ENCODE data around the gene BRD1.
"Not testable (repeated sequence)": the region's sequence is repeated elsewhere in the genome, so short reads cannot be mapped to it uniquely, and the experiment has no call there.

The BRD1 gene

GRCh38 chr22:49852898-49853894 is 25.5 kb upstream of the BRD1 start, which contains the start of gene ZBED4:
TSS of gene ZBED4 (plus strand) at chr22:49853844. CDS start at chr22:49883663, 29,819 bp downstream.
- peak; percentile 95 for DNase-seq

GRCh38 chr22:49852568-49852897 is 24.9 kb upstream of the BRD1 start:
- not testable (repeated sequence) for DNase-seq

- DNase-seq = no peak
These were observed 23.5 kb upstream of the BRD1 start for GRCh38 chr22:49850959-49851802.

- no peak for DNase-seq
These were observed 22.6 kb upstream of the BRD1 start for GRCh38 chr22:49850021-49850911.

- no peak for DNase-seq
These were observed 21.7 kb upstream of the BRD1 start for GRCh38 chr22:49849161-49850020.

GRCh38 chr22:49848690-49849160 is 21.1 kb upstream of the BRD1 start:
- no peak for DNase-seq

GRCh38 chr22:49847751-49848689 is 20.3 kb upstream of the BRD1 start:
- no peak for DNase-seq

GRCh38 chr22:49845666-49846459 is 18.2 kb upstream of the BRD1 start:
- no peak for DNase-seq

GRCh38 chr22:49845241-49845640 is 17.6 kb upstream of the BRD1 start:
- DNase-seq = no peak

GRCh38 chr22:49838771-49839717 is 11.4 kb upstream of the BRD1 start:
- peak; percentile 78 for DNase-seq

GRCh38 chr22:49833340-49834007 is 5.8 kb upstream of the BRD1 start:
- DNase-seq = no peak

GRCh38 chr22:49829044-49829853 is 1.6 kb upstream of the BRD1 start:
- DNase-seq = no peak

GRCh38 chr22:49828599-49828965 is 909 bp upstream of the BRD1 start:
- no peak for DNase-seq

- no peak for DNase-seq
These were observed 311 bp downstream of the BRD1 start for GRCh38 chr22:49827271-49827852.

- DNase-seq = peak; percentile 23
These were observed 936 bp downstream of the BRD1 start for GRCh38 chr22:49826603-49827270.

All from effector CD8-positive, alpha-beta T cell (primary cell).